PC-3 (cell line): Measurements from ENCODE around the gene GALNS.

Experiments used
- CTCF ChIP-seq: fragments of 300-600 bp; sonication (generic); conservative IDR thresholded peaks from 2 replicates; pipeline ENCODE4 v1.5.1; 2017; ENCODE audit warnings: antibody characterized with exemption, low read depth, mild to moderate bottlenecking, low read length
- EZH2 ChIP-seq: fragments of 300-600 bp; sonication (generic); IDR thresholded peaks from one replicate; pipeline ENCODE4 v1.6.1; 2017; ENCODE audit warnings: antibody characterized with exemption, mild to moderate bottlenecking, low read length; ENCODE audit not compliant: unreplicated experiment
- EZH2phosphoT487 ChIP-seq: fragments of 300-600 bp; sonication (generic); IDR thresholded peaks from 2 replicates; pipeline ENCODE4 v1.6.1; 2018; ENCODE audit warnings: mild to moderate bottlenecking, antibody characterized with exemption, low read length, borderline replicate concordance

- TF ChIP-seq EZH2 (no peak), CTCF (no peak), EZH2phosphoT487 (no peak)
Observed at GRCh38 chr16:88775825-88776224, 80.9 kb downstream of the GALNS start.
